GM19328 (cell line): ENCODE data around the gene GOPC.

Experiments
- ATAC-seq: cut with Tn5 transposase; IDR thresholded peaks from one replicate; pipeline ENCODE4 v1.9.1; 2021; ENCODE audit warnings: mild to moderate bottlenecking, moderate library complexity; ENCODE audit not compliant: unreplicated experiment

Gene GOPC

GRCh38 chr6:117597755-117598154 lies 4.6 kb downstream of the GOPC start:
- no peak for ATAC-seq

- no peak for ATAC-seq
These were observed 7.0 kb downstream of the GOPC start for GRCh38 chr6:117595099-117595923.

DNA sequence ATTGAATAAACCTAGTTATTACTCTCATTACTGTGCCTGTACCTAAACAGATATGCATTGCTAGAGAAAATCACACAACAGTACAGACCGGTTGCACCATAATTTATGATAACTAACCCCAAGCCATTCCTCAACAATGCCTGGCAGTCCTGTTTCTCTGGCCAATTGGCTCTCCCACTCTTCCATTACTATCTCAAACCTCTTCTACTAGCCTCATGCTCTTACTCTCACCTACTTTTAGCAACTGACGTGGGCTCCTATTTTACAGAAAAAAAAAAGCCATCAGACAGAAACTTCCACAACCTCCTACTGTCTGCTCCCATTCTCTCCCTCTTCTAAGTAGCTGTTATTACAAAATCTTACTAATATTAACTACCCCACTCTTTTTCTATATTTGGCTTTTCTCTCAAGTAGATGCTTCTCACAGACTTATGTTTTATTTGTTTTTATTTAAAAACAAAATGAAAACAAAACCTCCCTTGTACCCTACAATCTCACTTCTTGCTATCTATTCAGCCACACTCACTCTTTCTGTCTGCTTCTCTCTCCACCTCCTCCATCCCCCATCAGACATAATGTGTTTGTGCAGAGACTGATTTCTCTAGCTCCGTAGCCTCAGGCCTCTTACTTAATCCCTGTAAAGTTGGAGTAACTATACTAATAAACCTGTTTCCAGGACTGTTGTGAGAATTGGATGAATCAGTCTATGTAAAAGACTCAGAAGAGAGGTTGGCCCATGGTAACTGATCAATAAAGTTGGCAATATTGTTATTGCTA lies 9.1 kb downstream of the GOPC start:
- ATAC-seq = no peak

GRCh38 chr6:117591405-117591804 lies 10.9 kb downstream of the GOPC start:
- ATAC-seq = no peak

DNA sequence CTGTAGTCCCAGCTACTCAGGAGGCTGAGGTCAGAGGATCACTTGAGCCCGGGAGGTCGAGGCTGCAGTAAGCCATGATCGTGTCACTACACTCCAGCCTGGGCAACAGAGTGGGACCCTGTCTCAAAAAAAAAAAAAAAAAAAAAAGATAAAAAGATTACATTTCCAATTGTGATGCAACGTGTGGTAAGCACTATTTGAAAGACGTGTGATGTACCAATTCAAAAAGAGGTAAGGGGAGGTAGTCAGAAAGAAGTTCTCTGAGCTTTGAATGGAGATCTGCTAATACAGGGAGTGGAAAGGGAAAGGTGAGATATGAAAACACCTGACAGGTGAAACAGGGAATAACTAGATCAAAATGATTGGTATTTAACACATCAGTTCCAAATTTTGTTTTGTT lies 11.9 kb downstream of the GOPC start:
- ATAC-seq = no peak

DNA sequence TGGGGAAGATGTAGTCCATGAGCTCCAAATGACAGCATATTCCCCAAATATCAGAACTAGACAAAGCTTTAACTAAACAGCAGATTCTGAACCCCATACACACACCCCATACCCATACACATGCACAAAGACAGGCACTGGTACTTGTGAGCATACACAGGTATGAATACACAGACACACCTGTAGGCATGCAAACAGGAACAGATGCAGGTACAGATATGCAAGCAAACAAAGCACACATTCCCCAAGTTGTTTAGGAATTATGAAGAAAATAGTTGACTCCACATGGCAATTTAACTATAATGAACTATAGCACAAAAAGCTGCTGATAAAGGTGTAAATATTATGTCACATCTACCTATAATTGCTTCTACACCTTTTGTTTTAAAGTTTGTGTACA lies 16.7 kb downstream of the GOPC start:
- no peak for ATAC-seq

DNA sequence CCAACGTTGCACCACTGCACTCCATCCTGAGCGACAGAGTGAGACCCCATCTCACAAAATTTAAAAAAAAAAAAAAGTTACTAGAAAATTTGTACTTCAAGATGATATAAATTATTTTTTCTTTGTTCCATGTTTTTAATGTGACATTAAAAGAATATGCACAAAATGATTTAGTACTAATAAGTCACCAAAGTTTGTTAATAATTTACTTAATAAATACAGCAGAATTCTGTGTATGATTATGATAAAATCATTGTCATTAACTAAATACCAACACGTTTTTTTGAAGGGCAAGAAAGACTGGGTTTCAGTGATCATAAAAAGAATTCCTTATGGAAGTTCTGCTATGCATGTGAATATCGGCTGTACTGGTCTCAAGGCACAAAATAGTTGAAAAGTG lies 28.1 kb downstream of the GOPC start:
- ATAC-seq = no peak

DNA sequence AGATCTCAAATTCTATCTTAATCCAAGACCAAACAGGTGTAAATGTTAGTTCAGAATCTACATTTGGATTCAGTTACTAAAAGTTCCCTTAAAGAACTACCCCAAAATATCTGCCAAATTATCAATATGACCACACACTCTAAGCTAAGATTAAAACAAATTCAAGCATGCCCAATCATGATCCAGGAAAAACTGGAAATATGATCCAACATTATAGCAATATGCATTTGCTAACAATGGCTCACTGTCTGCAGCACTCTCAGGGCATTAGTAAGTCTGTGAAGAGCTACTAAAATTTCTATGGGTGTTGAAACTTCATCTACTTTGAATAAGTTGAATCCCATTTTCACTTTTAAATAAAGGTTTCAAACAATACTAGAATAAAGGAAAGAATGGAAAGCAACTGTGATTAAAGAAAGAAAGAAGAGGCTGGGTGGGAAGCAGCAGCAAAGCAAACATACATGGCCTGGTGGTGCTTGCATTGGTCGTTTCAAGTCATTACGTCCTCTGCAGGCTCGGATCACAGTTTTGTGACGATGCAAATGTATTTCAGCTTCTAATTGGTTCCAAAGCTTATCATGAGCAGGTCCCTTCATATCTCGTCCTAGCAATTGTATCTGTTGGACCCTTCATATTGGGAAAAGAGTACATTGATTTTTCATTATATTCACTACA lies 29.2 kb downstream of the GOPC start:
- no peak for ATAC-seq

DNA sequence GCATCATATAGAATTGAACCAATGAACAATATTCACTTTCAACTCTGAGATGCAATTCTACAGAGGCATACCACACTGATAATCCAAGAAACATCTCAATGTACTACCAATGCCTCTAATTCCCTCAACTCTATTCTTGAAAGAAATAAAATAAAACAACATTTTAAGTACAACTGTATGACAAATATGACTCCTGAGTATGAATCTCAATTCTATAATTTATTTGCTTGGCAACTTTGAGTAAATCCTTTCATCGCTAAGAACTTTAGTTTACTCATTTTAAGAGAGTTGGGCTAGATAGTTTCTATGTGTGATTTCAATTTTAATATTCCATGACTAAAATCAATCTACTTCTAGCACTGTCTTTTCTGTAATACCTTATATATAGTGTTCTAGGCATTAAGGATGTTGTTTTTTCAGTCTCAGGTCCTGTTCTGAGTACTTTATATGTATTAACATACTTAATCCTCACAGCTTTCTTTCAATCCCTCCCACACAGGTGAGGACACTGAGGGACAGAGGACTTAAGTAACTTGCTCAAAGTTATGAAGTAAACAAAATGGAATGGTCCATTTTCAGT lies 33.4 kb downstream of the GOPC start:
- no peak for ATAC-seq

- no peak for ATAC-seq
These were observed 34.1 kb downstream of the GOPC start for GRCh38 chr6:117568247-117568646.

DNA sequence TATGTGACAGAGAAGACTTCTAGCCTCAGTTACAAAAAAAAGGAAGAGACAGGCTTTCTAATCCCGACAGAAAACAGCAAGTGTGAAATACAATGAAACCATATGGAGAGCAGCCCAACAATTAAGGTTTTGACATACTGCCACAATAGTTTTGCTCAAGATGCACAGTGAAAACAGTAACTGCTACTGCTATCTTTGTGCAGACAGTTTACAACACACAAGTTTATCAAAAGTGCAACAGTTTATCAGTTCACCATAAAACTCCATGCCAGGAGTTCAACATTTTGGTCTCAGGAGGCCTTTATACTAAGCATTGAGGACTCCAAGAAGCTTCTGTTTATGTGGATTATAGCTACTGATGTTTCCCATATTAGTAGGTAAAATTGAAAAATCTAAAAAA lies 37.6 kb downstream of the GOPC start:
- ATAC-seq = no peak

DNA sequence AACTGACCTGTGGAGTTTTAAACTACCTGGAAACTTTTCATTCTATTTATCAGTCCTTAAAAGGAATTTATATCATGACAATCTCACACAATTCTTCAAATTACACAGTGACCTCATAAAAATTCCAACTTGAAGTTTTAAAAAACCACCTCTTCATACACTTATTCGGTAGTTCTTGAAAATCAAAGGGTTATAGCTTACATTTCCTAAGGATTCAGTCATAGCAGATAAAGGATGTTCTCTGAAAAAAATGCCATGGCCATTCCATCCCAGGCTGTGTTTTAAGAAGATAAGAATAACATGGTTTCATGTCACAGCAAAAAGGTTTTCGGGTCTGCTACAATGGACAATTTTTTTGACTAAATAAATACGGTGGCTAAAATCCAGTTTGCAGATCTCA lies 41.2 kb downstream of the GOPC start:
- ATAC-seq = no peak

- ATAC-seq = no peak
These were observed 43.0 kb downstream of the GOPC start for GRCh38 chr6:117559299-117559698.

- ATAC-seq = no peak
These were observed 43.5 kb downstream of the GOPC start for GRCh38 chr6:117558818-117559217.

GRCh38 chr6:117557951-117558350 lies 44.4 kb downstream of the GOPC start:
- no peak for ATAC-seq

DNA sequence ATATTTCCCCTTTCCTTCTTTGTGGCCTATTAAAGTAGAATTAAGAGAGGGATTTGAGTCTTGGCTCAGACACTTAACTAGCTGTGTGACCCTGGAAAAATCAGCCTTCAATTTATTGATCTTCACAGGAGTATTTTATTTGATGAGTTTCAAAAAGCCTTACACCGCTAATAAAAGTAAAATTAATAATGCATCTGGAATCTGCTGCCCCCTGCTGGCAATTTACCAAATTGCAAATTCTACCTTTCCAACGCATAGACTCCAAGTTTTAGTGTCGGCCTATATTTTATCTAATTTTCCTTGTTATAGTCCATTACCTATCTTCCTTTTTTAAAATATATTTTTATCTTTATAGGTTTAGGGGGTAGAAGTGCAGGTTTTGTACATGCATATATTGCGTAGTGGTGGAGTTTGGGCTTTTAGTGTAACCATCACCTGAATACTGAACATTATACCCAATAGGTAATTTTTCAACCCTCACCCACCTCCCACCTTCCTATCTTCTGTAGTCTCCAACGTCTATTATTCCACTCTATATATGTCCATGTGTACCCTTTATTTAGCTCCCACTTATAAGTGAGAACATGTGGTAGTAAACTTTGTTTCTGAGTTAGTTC lies 46.3 kb downstream of the GOPC start:
- ATAC-seq = no peak

DNA sequence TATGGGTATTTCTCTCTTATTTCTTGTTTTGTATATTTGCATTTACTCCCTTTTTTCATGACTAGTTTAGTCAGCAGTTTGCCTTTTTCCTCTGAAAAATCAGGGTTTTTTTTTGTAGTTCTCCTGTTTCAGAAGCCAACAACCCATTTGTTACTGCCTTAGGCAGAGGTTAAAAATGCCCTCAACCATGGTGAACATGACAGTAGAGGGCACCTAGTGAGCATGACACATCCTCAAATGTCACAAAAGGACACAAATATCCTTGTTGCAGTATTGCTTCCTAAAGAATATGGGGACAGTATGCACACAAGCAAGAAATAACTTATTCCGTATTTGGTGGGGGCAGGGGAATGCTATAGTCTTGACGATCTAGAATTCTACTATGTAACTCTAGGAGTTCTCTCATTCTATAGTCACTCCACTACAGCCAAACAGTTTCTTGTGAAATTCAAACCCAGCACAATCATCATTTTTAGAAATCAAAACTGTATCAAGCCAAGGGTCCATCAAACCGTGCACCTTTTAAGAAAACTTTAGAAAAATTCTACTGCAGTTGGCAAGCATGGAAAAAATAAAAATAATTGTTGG lies 47.0 kb downstream of the GOPC start:
- no peak for ATAC-seq

- no peak for ATAC-seq
These were observed 49.2 kb downstream of the GOPC start for GRCh38 chr6:117553142-117553541.

- ATAC-seq = no peak
These were observed 49.7 kb downstream of the GOPC start for GRCh38 chr6:117552618-117553017.

GRCh38 chr6:117550618-117551242 lies 51.6 kb downstream of the GOPC start:
- no peak for ATAC-seq
